HUES64 (cell line): ENCODE results near the gene DUSP1.

Source experiments
- H3K27ac ChIP-seq: 2 replicates; pipeline ENCODE4 v1.7.0; 2013; ENCODE audit warnings: low read depth, low read length, inconsistent platforms
- H3K27me3 ChIP-seq: 2 replicates; pipeline ENCODE4 v1.6.1; 2013; ENCODE audit warnings: mild to moderate bottlenecking, low read length; ENCODE audit not compliant: insufficient read depth
- H3K36me3 ChIP-seq: 2 replicates; pipeline ENCODE4 v1.6.1; 2013; ENCODE audit warnings: mild to moderate bottlenecking, low read length; ENCODE audit not compliant: insufficient read depth
- H3K4me1 ChIP-seq: 2 replicates; pipeline ENCODE4 v1.6.1; 2013; ENCODE audit warnings: mild to moderate bottlenecking, low read length, moderate library complexity; ENCODE audit not compliant: insufficient read depth
- H3K4me3 ChIP-seq: 2 replicates; pipeline ENCODE4 v1.5.1; 2013; ENCODE audit warnings: mild to moderate bottlenecking, low read length, moderate library complexity
- H3K9ac ChIP-seq: 2 replicates; pipeline ENCODE4 v1.6.1; 2013; ENCODE audit warnings: mild to moderate bottlenecking, low read depth, low read length
- H3K9me3 ChIP-seq: 2 replicates; pipeline ENCODE4 v1.6.1; 2013; ENCODE audit warnings: low read depth, low read length; ENCODE audit not compliant: insufficient read depth
- WGBS: fragments of 150-250, 120-280 bp; methylation state at CpG from one replicate; pipeline ENCODE4 v1.1.7; 2013; ENCODE audit warnings: missing lambda C conversion rate; 5-methylcytosine and 5-hydroxymethylcytosine counted together

The DUSP1 gene

DNA sequence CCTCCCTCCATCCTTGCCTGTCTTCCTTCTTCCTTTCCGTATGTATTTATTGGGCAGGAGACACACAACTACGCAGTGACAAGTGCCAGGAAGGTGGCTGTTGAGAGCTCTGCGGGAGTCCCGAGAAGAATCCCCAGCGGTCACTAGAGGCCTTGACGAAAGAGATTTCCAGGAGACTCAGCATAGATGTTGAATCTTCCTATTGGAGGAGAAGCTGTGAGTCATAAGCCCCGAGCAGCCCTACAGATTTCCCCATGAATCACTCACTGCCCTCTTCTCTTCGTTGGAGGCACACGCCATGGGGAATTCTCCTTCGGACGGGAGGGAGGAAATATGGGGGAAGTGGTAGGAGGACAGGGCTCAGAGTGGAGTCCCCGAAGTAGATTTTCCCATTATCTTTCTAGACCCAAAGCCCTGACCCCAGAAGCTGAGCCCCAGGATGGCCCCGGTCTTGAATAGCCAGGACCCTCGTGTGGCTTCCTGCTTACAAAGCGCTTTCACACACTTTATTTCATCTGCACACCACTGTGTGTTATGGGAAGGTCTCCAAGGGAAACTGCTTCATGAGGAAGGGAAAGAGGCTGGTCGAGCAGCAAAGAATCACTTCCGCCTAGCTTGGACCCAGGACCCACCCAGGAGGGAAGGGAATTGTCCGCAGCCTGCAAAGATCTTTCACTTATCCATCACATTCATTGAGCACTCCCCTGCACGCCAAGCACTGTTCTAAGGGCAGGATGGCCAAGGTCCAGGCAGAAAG is 12.7 kb downstream of the DUSP1 start:
- H3K27ac ChIP-seq, result 0 out of 2 replicates have a peak overlapping the region, but pooled peaks have one; percentile 36
- H3K9ac ChIP-seq, result no peak overlapping the region
- H3K4me3 ChIP-seq, result no peak overlapping the region
- H3K27me3 ChIP-seq, result no peaks in the 10 kb centered on the region; the same call in 1 of the 2 replicates
- H3K9me3 ChIP-seq, result no peaks in the 10 kb centered on the region
- no peaks in the 10 kb centered on the region for H3K36me3 ChIP-seq
- peaks cover 13% of the 10 kb centered on the region; the same call in 1 of the 2 replicates for H3K4me1 ChIP-seq
- WGBS, result 33% methylated on average over 15 of the region's 19 CpGs

DNA sequence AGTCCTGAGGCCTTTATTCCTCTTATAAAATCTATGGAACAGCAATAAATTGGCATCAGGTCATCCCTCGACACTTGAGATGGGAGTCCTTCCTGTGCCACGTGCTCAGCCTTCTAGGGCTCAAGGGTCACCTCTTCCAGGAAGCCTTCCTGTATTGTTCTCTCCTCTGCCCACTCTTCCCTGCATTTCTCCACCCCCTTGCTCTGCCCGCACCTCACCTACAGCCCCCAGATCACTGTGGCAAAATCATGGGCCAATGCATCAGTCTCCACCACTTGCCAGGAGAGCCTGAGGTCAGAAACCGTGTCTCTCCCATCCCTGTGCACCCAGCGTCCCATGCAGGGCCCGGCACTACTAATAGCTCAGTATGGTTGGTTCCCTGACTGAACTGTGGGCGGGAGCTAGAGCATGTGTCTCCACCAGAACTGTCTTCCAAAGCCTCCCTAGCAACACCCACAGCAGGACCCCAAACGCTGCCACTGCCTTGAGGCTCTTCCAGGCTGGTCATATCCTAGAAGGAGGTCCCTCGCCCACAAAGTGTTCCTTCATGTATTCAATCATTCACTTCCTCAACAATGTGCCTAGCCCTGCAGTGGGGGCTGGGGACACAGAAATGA is 13.5 kb downstream of the DUSP1 start:
- 77% methylated on average over 9 of the region's 9 CpGs for WGBS
- Histone ChIP-seq H3K4me1 (peaks cover 13% of the 10 kb centered on the region; the same call in 1 of the 2 replicates), H3K27me3 (no peaks in the 10 kb centered on the region; the same call in 1 of the 2 replicates), H3K4me3 (no peak overlapping the region), H3K9ac (no peak overlapping the region), H3K27ac (no peak overlapping the region), H3K9me3 (no peaks in the 10 kb centered on the region), H3K36me3 (no peaks in the 10 kb centered on the region)

DNA sequence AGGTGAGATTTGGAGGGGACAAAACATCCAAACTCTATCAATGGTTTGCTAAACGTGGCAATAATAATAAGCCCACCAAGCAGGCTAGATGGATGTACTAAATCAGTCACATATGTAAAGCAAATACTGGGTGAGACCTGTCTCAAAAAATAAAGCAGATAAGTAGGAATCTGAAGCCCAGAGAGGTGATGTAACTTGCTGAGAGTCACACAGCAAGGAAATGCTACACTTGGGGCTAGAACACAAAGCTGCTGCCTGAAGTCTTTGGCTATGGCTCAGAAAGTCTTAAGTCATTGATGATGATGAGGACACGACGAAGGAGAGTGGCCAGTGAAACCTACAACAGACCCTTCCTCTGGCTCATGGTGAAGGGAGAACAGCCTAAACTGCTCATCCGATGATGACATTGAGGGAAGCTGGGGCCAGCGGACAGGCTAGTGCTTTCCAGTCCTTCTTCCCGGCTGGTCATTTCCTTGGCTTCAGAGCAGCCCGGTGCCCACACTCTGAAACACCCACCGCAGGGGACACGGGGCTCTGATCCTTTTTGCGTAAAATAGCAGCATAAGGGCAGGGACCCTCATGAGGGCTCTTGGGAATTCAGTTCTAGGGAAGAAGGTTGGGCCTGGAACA is 14.1 kb downstream of the DUSP1 start:
- Histone ChIP-seq H3K4me3 (no peak overlapping the region), H3K27ac (no peak overlapping the region), H3K36me3 (no peaks in the 10 kb centered on the region), H3K4me1 (peaks cover 13% of the 10 kb centered on the region; the same call in 1 of the 2 replicates), H3K9me3 (no peaks in the 10 kb centered on the region), H3K9ac (no peak overlapping the region), H3K27me3 (no peaks in the 10 kb centered on the region; the same call in 1 of the 2 replicates)
- WGBS, result 80% methylated on average over 10 of the region's 10 CpGs

DNA sequence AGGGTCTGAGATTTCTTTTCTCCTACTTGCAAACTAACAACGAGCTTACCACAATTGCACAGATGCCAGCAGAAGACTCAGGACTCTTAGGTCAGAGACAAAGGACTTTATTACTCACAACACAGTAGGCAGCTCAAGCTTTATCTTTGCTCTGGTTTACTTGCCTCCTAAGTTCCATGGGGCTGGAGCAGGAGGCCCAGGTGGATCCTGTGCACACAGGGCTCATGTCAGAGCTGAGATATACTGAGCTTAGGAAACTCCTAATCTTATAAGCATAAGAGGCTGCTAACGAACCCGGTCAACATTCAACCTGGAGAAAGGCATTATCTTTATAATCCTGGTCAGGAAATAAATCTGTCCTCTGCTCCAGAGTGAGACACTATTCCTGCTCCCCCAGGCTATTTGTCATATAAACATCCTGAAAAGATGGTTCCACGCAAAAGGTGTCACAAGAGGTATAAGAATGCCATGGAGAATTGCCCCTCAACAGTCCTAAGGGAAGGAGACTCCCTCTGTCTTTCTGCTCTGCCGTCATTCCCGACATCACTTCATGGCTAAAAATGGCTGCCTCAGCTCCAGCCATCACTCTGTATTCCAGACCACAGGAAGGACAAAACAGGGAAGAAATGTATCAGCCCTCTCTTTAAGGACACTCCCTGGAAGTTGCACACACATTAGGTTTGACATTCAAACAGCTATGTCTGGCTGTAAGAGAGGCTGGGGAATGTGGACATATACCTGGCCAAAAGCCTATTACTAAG is 16.2 kb downstream of the DUSP1 start:
- no peak overlapping the region for H3K4me3 ChIP-seq
- no peaks in the 10 kb centered on the region for H3K36me3 ChIP-seq
- 86% methylated on average over 6 of the region's 6 CpGs for WGBS
- peaks cover 13% of the 10 kb centered on the region; the same call in 1 of the 2 replicates for H3K4me1 ChIP-seq
- no peaks in the 10 kb centered on the region for H3K9me3 ChIP-seq
- no peak overlapping the region for H3K9ac ChIP-seq
- no peaks in the 10 kb centered on the region; the same call in 1 of the 2 replicates for H3K27me3 ChIP-seq
- H3K27ac ChIP-seq, result no peak overlapping the region

DNA sequence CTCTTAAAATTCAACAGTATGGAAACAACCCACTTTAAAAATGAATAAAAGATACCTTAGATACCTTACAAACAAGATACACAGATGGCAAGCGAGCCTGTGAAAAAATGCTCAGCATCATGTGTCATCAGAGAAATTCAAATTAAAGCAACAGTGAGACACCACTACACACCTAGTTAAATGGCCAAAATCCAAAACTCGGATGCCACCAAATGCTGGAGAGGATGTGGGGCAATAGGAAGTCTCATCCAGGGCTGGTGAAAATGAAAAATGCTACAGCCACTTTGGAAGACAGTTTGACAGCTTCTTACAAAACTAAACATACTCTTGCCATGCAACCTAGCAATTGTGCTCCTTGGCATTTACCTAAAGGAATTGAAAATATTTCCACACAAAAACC is 17.9 kb downstream of the DUSP1 start:
- no peak overlapping the region for H3K9ac ChIP-seq
- no peaks in the 10 kb centered on the region for H3K9me3 ChIP-seq
- no peak overlapping the region for H3K27ac ChIP-seq
- H3K4me3 ChIP-seq, result no peak overlapping the region
- 82% methylated on average over 2 of the region's 2 CpGs for WGBS
- H3K4me1 ChIP-seq, result peaks cover 5% of the 10 kb centered on the region; the same call in 1 of the 2 replicates
- no peaks in the 10 kb centered on the region for H3K36me3 ChIP-seq
- peaks cover 2% of the 10 kb centered on the region; the same call in 1 of the 2 replicates for H3K27me3 ChIP-seq

DNA sequence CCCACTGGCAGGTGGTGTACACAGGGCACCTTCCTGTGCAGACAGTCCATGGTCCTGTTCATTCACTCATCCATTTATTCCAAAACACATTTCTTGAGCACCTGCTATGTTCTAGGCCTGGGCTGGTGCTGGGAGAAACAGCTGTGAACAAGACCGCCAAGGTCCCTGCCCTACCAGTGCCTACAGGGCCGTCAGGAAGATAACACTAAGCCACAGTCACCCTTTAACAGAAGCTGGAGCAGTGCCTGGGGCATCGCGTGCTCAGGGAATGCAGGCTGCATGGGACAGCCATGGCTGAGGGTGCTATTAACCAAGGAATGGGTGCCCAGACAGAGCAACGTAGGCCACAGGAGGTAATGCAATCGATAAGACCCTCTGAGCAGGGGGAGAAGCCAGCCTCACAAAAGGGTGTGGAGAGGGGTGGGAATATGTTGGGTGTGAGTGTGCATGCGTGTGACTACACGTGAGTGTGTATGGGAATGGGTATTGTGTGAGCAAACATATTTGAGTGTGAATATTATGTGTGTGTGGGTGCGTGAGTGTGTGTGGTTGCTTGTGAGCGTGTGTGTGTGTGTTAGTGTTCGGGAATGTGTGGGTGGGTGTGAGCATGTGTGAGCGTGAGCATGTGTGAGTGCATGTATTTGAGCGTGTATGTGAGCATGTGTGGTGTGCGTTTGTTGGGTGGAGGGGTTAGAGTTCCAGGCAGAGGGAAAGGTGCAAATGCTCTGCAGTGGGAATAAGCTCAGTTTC is 19.1 kb downstream of the DUSP1 start:
- Histone ChIP-seq H3K9ac (no peak overlapping the region), H3K4me1 (no peaks in the 10 kb centered on the region), H3K27ac (no peak overlapping the region), H3K36me3 (no peaks in the 10 kb centered on the region), H3K27me3 (peaks cover 2% of the 10 kb centered on the region; the same call in 1 of the 2 replicates), H3K4me3 (no peak overlapping the region), H3K9me3 (0 out of 2 replicates have a peak, but pooled peaks cover 5% of the 10 kb centered on the region)
- 93% methylated on average over 14 of the region's 14 CpGs for WGBS

DNA sequence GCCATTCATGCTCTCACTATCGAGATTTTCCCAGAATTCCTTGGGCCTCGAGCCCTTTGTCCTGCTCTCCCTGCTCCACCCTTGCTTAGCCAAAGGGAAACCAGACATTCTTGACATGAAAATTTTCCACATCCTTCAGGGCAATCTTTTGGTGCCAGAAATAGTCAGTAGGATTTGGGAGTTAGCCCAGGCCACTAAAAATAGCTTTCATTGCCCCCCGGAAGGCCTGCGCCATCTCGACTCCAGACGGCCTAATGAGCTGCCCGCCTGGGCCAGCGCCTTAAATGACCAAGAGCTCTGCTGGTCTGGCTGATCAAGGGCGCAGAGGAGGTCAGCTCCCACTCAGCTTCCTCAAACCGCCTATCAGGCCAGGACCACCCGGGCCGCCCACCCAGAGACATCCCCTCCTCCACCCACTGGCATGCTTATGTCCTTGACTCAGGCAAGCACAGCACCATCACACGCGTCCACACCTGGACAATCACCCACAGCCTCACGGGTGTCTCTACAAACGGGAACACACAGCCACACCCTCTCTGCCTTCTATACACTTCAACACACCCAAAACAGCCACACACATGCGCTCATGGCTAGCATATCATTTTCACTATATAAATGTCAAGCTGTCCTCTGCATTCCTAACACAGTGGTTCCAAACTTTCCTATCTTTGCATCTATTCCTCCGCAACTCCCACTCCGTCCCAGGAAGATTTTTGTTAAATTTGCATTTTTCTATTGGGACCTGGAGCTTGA is 20.9 kb downstream of the DUSP1 start:
- Histone ChIP-seq H3K9ac (no peak overlapping the region), H3K9me3 (0 out of 2 replicates have a peak, but pooled peaks cover 5% of the 10 kb centered on the region), H3K36me3 (no peaks in the 10 kb centered on the region), H3K4me3 (no peak overlapping the region), H3K27me3 (peaks cover 2% of the 10 kb centered on the region; the same call in 1 of the 2 replicates), H3K4me1 (no peaks in the 10 kb centered on the region), H3K27ac (no peak overlapping the region)
- 84% methylated on average over 19 of the region's 19 CpGs for WGBS

DNA sequence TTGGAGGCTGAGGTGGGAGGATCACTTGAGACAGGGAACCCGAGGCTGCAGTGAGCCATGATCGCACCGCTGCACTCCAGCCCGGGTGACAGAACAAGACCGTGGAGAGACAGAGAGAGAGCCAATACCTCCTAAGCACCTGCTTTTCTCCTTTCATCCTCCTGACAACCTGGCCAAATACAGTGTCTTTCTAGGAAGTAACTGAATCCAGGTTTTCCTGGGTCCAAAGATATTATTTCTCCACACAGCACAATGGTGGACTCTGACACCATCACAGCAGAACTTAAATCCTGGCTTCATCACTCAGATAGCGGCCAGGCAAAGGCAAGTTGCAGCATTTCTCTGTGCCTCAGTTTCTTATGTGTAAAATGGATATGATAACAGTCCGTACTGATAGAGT is 21.9 kb downstream of the DUSP1 start:
- no peak overlapping the region for H3K4me3 ChIP-seq
- H3K36me3 ChIP-seq, result no peaks in the 10 kb centered on the region
- no peaks in the 10 kb centered on the region for H3K4me1 ChIP-seq
- peaks cover 2% of the 10 kb centered on the region; the same call in 1 of the 2 replicates for H3K27me3 ChIP-seq
- WGBS, result 93% methylated on average over 7 of the region's 7 CpGs
- no peak overlapping the region for H3K27ac ChIP-seq
- 0 out of 2 replicates have a peak, but pooled peaks cover 5% of the 10 kb centered on the region for H3K9me3 ChIP-seq
- H3K9ac ChIP-seq, result no peak overlapping the region

DNA sequence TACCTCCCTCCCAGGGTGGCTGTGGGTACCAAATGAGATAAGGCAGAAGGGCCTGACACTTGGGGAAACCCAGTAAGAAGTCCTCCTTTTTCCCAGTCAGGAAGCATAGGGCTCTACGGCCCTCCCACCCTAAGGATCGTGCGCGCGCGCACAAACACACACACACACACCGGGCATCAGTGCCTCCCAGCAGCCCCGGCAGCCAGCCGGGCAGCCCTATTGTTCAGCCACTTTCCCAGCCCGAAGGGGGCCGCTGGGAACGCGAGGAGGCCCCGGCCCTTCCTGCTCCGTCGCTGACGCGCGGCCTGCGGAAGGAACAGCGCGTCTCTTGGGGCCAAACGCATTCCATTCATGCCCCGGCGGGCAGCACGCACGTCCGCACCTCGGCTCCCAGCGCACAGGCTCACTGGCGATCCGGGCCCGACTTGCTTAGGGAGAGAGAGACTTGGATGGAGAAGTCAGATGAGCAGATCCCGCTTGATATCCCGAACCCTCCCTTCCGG is 22.6 kb downstream of the DUSP1 start:
- Histone ChIP-seq H3K4me3 (no peak overlapping the region), H3K36me3 (no peaks in the 10 kb centered on the region), H3K9me3 (0 out of 2 replicates have a peak, but pooled peaks cover 5% of the 10 kb centered on the region), H3K27ac (no peak overlapping the region), H3K4me1 (no peaks in the 10 kb centered on the region), H3K27me3 (peaks cover 2% of the 10 kb centered on the region; the same call in 1 of the 2 replicates), H3K9ac (no peak overlapping the region)
- 95% methylated on average over 36 of the region's 36 CpGs for WGBS
